Activated gamma-delta T cell treated with anti-CD3 and anti-CD28 coated beads, Interleukin-2, amount 50 U/mL, for 16 hours (primary cell): ENCODE data around the gene NRDE2.
"Not testable (repeated sequence)": the region's sequence is repeated elsewhere in the genome, so short reads cannot be mapped to it uniquely, and the experiment has no call there.

Experiments used
- DNase-seq: peaks from one replicate; pipeline ENCODE4 v3.0.0-alpha.2; 2020; ENCODE audit warnings: low read depth

Gene NRDE2

GRCh38 chr14:90268420-90268819 is 63.3 kb downstream of the NRDE2 start:
- no peak for DNase-seq

- no peak for DNase-seq
Measured at GRCh38 chr14:90266441-90267154, 65.1 kb downstream of the NRDE2 start.

- DNase-seq, result no peak
Measured at GRCh38 chr14:90263748-90264449, 67.8 kb downstream of the NRDE2 start.

- peak; percentile 85 for DNase-seq
Measured at GRCh38 chr14:90256354-90257131, 75.2 kb downstream of the NRDE2 start, which contains the start of gene PSMC1. TSS of gene PSMC1 (plus strand) at chr14:90256553. CDS start at chr14:90256598, 45 bp downstream.

- no peak for DNase-seq
Measured at GRCh38 chr14:90255871-90256270, 75.9 kb downstream of the NRDE2 start.

- no peak for DNase-seq
Measured at GRCh38 chr14:90253826-90254225, 77.9 kb downstream of the NRDE2 start.

GRCh38 chr14:90248594-90248993 is 83.1 kb downstream of the NRDE2 start:
- no peak for DNase-seq

GRCh38 chr14:90247441-90247840 is 84.3 kb downstream of the NRDE2 start:
- DNase-seq, result not testable (repeated sequence)

- no peak for DNase-seq
Measured at GRCh38 chr14:90246936-90247335, 84.8 kb downstream of the NRDE2 start.

GRCh38 chr14:90242444-90242843 is 89.3 kb downstream of the NRDE2 start:
- DNase-seq, result no peak

GRCh38 chr14:90239139-90239538 is 92.6 kb downstream of the NRDE2 start:
- no peak for DNase-seq

GRCh38 chr14:90235179-90235976 is 96.4 kb downstream of the NRDE2 start:
- peak; percentile 30 for DNase-seq

- DNase-seq, result not testable (repeated sequence)
Measured at GRCh38 chr14:90229942-90230341, 101.8 kb downstream of the NRDE2 start.

- DNase-seq, result no peak
Measured at GRCh38 chr14:90228478-90228877, 103.3 kb downstream of the NRDE2 start.
